Amniotic epithelial cell (primary cell): Measurements from ENCODE around the gene RBFOX2.
"Not testable (repeated sequence)": the region's sequence is repeated elsewhere in the genome, so short reads cannot be mapped to it uniquely, and the experiment has no call there.

Experiments
- DNase-seq: peaks from one replicate; pipeline ENCODE4 v3.0.0-alpha.2; 2010; ENCODE audit warnings: low read depth

The RBFOX2 gene

DNA sequence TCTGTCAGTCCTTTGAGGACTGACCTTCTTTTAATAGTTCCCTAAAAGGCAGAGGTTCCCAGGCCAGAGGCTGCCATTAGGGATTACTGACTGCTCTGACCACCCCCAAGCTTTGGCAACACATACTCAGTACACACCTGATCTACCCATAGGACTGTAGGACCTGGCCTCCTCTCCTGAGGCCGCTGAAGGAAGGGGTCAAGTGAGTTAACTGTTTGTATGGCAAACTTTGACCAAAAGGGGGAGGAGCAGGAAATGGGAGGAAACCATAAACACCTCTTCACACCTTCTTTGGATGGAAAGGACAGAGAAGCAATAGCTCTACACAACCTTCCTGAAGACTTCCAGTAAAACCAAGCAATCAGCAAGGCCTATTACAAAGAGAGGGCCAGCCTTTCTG lies 207.0 kb downstream of the RBFOX2 start:
- no peak for DNase-seq

GRCh38 chr22:35819421-35819820 lies 209.2 kb downstream of the RBFOX2 start:
- no peak for DNase-seq

DNA sequence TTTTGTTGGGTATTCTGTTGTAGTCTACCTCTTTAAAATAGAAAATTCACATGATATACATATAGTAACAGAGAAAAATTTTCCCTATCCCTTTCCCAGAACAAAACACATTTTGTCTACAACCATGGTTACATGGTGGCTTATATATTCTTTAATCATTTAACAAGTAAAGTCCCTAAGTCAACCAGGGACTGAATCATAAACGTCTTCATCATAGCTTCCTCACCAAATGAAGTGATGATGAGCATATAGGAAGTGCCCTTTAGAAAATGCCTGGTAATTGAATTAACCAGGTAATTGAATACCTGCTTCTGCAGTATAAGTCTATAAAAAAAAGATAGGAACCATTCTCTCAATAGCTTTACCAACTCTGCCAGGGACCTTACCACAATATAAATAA lies 209.7 kb downstream of the RBFOX2 start:
- DNase-seq, result no peak

DNA sequence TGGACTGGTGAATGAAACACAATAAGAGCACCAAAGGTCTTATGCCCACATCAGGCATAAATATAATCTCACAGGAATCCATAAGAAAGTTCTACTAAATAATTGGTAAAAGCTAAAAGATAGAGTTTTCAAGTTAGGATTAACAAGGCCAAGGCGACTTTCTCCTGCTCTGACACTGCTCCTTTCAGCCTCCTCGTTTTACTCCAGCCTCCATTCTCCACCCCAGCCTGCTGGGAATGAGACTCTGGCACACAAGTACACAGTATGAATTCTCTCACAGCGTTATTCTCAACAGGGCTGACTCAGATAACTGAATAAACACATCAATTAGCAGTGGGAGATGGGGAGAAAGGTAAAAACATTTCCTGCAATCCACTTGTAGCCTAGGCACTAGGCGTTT lies 216.0 kb downstream of the RBFOX2 start:
- no peak for DNase-seq

DNA sequence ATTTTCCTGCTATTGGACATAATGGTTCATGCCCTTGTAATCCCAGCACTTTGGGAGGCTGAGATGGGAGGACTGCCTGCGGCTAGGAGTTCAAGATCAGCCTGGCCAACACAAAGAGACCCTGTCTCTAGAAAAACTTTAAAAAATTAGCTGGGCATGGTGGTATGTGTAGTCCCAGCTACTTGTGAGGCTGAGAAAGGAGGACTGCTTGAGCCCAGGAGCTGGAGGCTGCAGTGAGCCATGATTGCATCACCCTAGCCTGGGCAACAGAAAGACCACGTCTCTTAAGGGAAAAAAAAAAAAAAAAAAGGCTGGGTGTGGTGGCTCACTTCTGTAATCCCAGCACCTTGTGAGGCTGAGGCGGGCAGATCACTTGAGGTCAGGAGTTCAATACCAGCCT lies 217.0 kb downstream of the RBFOX2 start:
- DNase-seq, result no peak

GRCh38 chr22:35809816-35810215 lies 218.8 kb downstream of the RBFOX2 start:
- peak; percentile 32 for DNase-seq

GRCh38 chr22:35808377-35808776 lies 220.2 kb downstream of the RBFOX2 start:
- no peak for DNase-seq

- not testable (repeated sequence) for DNase-seq
Observed at GRCh38 chr22:35806668-35807067, 222.0 kb downstream of the RBFOX2 start.

GRCh38 chr22:35805466-35805865 lies 223.2 kb downstream of the RBFOX2 start:
- DNase-seq, result no peak

- no peak for DNase-seq
Observed at GRCh38 chr22:35804421-35804820, 224.2 kb downstream of the RBFOX2 start.

DNA sequence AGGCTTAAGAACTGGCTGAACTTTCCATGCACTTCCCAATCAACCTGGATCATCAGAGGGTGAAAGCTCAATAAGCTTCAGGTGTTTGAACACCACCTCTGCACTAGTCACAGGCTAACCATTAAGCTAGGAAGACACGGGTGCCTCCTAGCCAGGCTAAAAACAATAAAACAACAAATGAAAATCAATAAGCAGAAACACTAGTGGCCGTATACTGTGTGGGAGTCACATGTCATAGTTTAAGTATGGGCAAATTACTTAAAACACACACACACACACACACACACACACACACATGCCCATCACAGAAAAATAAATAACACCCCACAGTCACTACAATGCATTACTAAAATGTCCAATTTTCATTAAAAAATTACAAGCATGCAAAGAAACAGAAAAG lies 225.7 kb downstream of the RBFOX2 start:
- DNase-seq, result no peak

GRCh38 chr22:35801301-35801700 lies 227.3 kb downstream of the RBFOX2 start:
- not testable (repeated sequence) for DNase-seq

DNA sequence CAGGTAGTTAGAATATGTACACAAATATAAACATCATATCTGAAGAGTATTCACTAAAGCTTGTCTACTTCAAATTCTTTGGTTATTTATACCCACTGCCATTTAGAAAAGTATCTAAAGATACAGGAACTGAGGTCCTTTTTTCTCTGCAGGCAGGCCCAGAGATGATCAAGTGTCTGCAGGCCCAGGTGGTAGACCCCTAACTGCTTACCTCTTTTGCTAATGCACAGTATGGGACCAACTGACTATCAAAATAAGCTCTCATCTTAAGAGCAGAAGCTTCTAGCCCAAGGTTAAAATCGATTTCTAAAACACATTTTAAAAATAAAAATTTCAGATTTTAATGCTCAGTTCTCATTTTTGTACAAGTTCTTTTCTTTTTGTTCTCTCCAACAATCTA lies 229.5 kb downstream of the RBFOX2 start:
- no peak for DNase-seq

- no peak for DNase-seq
Observed at GRCh38 chr22:35797411-35797810, 231.2 kb downstream of the RBFOX2 start.

DNA sequence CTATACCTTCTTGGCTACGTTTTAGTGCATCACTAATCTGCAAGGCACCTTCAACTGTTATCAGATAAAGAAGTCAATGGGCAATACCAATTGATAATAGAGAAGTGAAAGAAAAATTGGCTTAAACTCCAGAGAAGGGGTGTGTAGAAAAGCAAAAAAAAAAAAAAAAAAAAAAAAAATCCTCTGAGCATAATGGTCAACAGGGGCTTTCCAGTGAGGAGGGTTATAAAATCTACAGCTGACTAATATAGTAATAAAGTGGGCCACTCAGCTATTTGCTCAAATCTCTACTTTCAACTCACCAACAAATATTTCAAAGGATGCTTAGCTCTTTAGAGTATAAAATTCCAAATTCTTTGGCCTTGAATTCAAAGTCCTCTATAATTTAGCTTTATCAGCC lies 233.1 kb downstream of the RBFOX2 start:
- DNase-seq, result no peak

DNA sequence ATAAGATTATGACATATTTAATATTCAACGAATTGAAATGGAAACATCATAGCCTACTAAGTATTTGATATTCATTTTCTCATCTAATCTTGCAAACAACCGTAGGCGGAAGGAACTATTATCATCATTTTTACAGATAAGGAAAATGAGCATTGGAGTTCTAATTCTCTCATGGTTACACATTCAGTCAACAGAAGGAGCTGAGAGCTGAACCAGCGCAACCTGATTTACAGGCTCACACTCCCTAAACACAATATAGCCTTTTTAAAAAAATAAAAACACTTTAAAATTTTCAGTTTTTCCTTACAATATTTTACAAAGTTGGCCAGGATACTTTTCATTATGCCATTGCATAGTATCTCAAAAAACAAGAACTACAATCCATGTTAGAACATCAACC lies 236.1 kb downstream of the RBFOX2 start:
- no peak for DNase-seq

DNA sequence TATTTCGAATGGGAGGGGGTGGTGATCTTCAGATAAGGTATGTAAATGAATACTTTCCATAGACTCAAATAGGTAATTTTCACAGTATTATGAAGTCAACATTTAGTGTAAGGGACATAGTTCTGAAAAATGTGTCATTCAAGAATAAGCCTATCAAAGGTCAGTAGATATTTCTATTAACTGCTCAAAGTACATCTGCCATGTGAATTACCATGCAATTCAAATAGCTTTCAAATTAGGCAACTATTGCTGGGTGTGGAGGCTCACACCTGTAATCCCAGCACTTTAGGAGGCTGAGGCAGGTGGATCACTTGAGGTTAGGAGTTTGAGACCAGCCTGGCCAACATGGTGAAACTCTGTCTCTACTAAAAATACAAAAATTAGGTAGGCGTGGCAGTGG lies 236.8 kb downstream of the RBFOX2 start:
- DNase-seq, result not testable (repeated sequence)

DNA sequence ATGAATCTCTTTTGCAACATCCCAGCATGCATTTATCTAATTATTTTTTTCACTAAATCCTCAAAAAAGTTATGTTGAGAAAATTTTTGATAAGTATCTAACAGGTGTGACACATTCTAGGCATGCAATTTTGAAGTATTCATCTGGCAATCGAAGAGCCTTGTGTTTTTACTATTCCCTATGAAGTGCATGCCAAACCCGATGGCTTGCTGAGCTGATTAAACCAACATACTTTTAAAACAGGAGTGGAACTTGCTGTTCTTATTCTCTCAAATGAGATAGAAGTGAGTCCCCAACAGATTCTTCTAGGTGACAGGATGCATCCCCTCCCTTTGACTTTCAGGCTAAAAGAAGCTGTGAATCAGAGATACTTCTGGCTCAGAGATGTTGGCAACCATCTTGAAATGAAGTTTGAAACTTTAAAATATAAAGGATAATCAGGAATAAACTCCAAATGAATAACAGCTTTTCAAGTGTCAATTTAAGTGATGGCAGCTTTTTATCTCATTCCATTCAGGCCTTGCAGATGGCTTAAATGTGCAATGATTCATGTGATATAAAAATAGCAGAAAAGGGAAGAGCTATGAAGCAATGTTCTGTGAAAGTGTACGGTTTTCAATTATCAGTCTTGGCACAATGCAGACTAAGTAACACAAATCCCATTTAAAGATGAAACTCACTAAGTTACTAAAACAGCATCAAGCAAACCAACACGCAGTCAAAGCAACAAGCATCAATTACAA lies 243.3 kb downstream of the RBFOX2 start:
- DNase-seq, result peak; percentile 52

DNA sequence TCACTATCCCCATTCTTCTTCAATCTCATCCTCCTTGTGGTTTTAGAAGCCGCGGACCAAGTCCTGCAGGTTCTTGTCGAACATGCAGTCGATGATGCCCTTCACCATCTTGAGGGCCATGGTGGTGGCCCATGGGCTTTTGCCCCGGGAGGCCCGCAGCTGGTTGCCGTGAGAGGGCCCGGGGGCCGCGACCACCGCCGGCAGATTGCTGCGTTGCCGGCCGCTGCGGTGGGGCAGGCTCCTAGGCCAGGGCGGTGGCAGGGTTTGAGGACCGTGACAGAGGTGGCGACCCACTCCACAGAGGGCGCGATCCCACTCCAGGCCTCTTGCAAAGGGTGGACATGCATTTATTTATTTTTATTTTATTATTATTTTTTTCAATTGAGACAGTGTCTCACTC lies 244.0 kb downstream of the RBFOX2 start:
- DNase-seq, result no peak

DNA sequence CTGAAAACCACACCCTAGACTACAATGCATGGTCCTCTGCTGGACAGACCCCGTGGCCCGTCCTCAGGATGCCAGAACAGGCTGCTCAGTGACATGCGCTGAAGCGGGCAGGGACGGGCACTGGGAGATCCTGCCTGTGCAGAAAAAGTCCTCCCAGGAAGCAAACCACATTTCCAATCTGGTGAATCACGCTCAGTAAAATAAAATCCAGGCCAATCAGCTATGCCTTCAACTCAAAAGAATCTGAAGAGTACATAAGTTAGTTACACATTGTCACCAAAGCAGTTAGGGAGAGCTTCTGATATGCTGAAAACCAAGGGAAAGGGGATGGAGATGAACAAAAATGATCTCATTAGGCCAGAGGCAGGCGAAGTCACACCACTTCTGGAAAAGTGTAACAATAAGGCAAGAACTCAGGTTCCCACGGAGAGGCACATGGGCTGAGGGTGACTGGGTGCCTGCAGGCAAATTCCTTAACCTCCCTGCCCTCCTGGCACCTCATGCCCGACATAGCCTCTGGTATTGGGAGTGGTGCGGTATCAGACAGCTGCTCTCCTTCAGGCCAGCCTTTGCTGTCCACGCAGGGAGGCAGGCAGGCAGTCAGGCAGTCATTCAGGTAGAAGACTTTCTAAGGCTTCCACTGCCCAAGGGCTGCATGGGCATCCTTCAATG lies 244.5 kb downstream of the RBFOX2 start:
- no peak for DNase-seq

GRCh38 chr22:35782504-35782903 lies 246.1 kb downstream of the RBFOX2 start:
- DNase-seq, result peak; percentile 68

- DNase-seq, result no peak
Observed at GRCh38 chr22:35781898-35782297, 246.7 kb downstream of the RBFOX2 start.

GRCh38 chr22:35777335-35777975 lies 251.2 kb downstream of the RBFOX2 start:
- peak; percentile 82 for DNase-seq
